GM04503 (cell line): Measurements from ENCODE around the gene SLN.

Source experiments
- DNase-seq: peaks from one replicate; pipeline ENCODE4 v3.0.0-alpha.2; 2012; ENCODE audit warnings: low read depth

The SLN gene

GRCh38 chr11:107683807-107684206 lies 28.0 kb downstream of the SLN start:
- DNase-seq = no peak

DNA sequence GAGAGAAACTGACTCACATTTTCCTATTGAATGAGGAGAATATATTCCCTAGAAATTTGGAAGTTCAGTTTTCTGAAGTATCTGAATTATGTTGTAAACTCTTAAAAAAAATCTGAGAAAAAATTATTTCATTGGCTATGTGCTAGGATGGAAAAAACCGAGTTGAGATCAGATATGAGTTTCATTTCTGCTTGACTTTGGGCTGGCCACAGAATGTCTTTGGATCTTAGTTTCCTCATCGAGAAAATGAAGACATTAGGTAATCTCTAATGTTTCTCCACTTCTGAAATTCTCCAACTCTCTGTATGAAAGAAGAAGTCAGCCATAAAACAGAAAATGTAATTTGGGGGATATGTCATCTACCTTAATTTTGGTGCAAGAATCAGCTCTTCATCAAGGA lies 28.8 kb downstream of the SLN start:
- DNase-seq = no peak

DNA sequence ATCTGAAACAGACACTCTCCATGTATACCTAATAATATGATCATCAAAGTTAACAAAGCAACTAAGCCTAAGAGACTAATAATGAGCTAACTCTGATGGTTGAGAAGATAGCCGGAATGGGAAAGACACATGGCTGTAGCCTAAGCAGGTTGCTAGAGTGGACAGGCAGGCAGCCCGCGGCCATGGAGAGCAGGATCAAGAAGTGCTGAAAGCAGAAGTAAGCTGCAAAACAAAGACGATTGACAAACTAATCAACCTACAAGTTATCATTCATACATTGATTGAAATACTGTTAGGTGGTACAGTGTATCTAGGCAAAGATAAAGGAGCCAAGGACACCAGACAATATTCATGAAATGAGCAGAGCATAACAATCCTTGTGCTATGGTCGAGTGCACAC lies 29.3 kb downstream of the SLN start:
- DNase-seq = no peak

GRCh38 chr11:107682171-107682570 lies 29.7 kb downstream of the SLN start:
- DNase-seq = no peak

DNA sequence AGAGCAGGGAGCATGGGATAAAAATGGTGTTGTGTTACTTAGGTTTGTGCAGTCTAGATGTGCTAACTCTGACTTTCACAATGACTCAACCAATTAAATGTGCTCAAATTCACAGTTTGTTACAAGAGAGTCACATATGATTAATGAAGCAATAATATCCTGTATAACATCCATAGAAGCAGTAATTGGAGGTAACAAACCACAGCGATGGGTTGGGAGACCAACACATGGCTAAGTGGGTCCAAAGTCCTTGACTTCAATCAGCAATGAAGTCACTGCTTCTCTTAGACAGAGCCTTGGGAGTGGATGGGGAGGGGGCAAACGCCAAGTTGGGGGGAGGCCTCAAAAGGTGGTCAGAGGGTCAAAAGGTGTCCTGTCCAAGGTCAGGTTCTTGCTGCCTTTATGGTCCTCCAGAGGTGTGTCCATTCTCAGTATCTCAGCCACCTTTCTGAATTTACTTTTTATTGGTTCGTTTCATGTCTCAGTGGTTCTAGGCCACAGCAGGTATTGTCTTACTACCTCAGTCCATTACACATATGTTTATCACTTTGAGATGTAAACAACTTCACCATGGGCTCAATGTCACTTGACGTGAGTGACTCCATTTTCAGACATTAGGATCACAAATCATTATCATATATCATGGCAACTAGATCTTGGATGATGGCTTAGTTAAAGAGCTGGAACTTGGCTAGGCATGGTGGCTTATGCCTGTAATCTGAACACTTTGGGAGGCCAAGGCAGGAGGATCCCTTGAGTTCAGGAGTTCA lies 32.4 kb downstream of the SLN start:
- no peak for DNase-seq

DNA sequence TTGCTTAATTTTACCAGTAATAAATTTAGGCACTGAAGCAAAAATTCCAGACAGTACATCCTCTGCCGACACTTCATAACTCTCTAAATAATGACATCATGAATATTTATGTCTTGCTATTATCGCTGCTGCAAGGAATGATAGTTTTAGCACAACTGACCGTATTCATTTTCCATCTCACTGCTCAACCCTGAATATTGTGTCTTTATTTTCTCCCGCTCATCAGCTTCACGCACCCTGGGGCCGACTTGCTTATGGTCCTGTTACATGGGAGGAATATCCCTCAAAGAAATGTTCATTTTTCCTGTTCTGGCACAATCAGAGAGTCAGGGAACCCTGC lies 33.3 kb downstream of the SLN start:
- DNase-seq = no peak

GRCh38 chr11:107677924-107678631 lies 33.8 kb downstream of the SLN start:
- DNase-seq = no peak

DNA sequence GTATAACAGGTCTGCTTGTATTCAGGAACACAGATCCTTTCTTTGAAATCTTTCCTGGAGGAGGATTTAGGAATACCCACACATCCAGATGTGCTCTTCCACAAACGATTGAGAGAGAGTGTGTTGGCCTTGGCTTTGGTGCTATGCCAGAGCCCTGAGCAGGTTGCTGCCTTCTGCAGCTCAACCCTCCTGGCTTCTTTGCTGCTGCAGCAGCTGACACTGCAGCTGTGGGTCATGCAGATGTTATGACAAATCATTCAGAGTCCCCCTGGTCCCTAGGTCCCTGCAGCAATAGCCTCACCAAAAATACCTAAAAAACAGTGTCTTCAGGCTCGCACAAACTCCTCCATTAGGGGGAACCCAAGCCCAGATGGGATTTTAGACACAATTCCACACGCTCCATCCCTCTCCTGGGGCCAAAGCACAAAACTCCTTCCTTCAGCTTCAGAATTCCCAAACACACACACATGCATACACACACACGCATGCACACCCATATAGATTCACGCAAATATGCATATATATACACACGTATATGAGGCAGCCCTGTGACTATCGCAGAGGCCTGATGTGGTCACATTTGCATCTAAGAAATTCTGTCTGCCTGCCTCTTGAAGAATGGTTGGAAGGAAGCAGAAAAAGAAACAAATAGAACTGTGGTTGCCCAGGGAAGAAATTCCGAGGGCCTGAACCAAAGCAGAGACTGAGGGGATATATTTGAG lies 35.4 kb downstream of the SLN start:
- no peak for DNase-seq

DNA sequence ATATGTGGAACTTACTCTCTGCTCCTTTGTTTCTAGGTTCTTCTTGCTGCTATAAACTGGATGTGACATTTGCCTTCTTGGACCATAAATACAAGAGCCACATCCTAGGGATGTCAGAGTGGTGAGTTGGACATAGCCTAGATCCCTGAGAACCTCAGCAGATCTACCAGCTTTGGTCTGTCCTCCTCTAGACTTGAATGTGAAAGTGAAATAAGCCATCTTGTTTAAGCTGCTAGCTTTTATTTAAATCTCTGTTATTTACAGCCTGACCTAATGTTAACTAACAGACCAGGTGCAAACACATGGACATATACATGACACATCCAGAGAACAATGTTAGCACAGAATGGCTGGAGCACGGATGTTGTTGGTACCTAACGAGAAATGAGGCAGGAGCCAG lies 36.0 kb downstream of the SLN start:
- no peak for DNase-seq

- DNase-seq = no peak
Observed at GRCh38 chr11:107669893-107670601, 41.8 kb downstream of the SLN start.

DNA sequence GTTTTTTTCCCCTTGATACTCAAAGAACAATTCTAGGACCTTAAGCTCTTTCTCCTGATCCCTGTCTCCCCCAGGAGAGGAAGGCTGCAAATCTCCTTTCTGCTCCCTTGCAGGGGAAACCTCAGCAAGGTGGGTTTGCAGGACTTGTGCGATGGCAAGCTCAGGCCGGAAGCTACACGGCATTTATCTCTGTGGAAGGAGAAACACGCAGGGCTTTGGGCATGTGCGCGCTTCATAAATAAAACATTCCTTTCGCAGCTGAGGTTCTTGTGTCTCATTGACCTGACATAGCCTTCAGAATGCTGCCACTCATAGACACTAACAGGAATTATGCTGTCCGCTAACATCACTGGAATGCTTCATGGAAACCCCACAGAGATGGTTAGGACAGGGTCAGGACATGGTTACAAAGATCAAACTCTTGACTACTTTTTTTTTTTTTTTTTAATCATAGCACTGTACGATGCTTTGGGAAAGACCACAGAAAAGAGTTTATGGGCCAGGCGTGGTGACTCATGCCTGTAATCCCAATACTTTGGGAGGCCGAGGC lies 42.6 kb downstream of the SLN start:
- DNase-seq = no peak

DNA sequence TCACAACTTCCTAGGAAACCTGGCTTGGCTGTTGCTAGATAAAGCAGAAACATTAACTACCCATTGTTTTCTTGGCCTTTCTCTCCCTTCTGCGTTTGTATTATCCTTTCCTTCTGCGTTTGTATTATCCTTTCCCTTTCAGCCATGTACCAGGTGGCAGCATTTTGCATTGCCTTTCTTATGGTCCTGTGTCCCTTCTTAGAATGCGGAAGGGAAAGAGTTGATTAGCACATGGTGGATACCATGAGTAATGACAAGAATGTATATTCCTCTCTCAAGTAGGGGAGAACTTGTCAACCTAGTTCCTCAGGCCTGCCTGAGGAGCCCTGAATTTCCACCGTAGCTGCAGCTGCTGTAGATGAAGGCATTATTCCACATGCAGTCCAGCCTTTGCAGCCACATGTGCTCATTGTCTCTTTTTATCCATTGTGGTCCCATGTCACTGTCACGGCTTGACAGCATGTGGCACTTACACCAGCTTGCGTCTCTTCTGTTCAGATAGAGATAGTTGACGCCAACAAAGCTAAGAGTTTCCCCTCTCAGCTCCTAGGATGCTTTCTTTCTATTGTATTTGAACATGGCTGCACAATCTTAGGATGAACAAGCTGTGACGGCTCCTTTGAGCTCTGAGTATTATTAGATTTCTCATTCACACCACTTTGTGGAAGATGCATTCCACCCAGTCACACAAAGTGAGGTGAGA lies 44.8 kb downstream of the SLN start:
- no peak for DNase-seq

DNA sequence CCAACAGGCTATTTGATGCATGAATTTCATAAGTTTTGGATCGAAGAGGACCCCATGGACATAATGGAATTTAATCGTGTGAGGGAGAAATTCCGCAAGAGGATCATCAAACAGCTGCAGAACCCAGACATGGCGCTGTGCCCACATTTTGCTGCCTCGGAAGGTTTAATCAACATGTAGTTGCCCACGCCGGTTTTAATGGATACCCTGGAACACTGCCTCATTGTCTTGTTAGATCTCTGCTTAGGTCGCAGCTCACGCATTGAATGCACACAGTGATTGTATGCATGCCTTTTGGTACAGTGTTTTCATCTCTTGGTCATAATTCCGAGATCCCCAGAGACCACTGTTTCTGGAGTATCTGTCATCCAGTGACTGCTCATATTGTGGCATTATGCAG lies 46.8 kb downstream of the SLN start:
- DNase-seq = no peak

GRCh38 chr11:107661656-107662055 lies 50.2 kb downstream of the SLN start:
- DNase-seq = no peak

- DNase-seq = no peak
Observed at GRCh38 chr11:107660066-107660465, 51.8 kb downstream of the SLN start.

- DNase-seq = no peak
Observed at GRCh38 chr11:107659310-107659709, 52.5 kb downstream of the SLN start.
